NT2/D1 (cell line): ENCODE data around the gene ATG9B.

Experiments used
- DNase-seq: peaks from one replicate; pipeline ENCODE4 v3.0.0-alpha.2; 2011; ENCODE audit warnings: low read depth, low spot score
- H3K27me3 ChIP-seq: 2 replicates; pipeline ENCODE4 v1.6.0; 2011; ENCODE audit warnings: mild to moderate bottlenecking; ENCODE audit not compliant: insufficient read length, insufficient read depth
- H3K36me3 ChIP-seq: 2 replicates; pipeline ENCODE4 v1.6.1; 2011; ENCODE audit warnings: mild to moderate bottlenecking, low read length, mixed read lengths; ENCODE audit not compliant: insufficient read depth, insufficient read length
- H3K4me1 ChIP-seq: 2 replicates; pipeline ENCODE4 v1.5.1; 2011; ENCODE audit not compliant: insufficient read depth, insufficient read length
- H3K4me3 ChIP-seq: 2 replicates; pipeline ENCODE4 v1.5.1; 2011; ENCODE audit warnings: low read depth; ENCODE audit not compliant: insufficient read length
- H3K9ac ChIP-seq: 2 replicates; pipeline ENCODE4 v1.6.0; 2011; ENCODE audit warnings: low read depth; ENCODE audit not compliant: insufficient read length
- H3K9me3 ChIP-seq: 2 replicates; pipeline ENCODE4 v1.5.1; 2011; ENCODE audit warnings: mild to moderate bottlenecking, low read length; ENCODE audit not compliant: insufficient read depth
- SUZ12 ChIP-seq: IDR thresholded peaks from 2 replicates; pipeline ENCODE4 v1.6.1; 2011; ENCODE audit not compliant: insufficient read length, insufficient read depth; ENCODE audit errors: extremely low read depth
- YY1 ChIP-seq: IDR thresholded peaks from 2 replicates; pipeline ENCODE4 v1.6.1; 2011; ENCODE audit not compliant: insufficient read length, insufficient read depth
- ZNF274 ChIP-seq: IDR thresholded peaks from 2 replicates; pipeline ENCODE4 v1.6.1; 2011; ENCODE audit warnings: mild to moderate bottlenecking, low read depth, low read length

Gene ATG9B

GRCh38 chr7:151057506-151057988 is 33.3 kb upstream of the ATG9B start, which contains the start of gene CDK5:
TSS of gene CDK5 (minus strand) at chr7:151057897. CDS start at chr7:151057848, 49 bp downstream.
- no peak for TF ChIP-seq YY1
- TF ChIP-seq ZNF274, result no peak
- TF ChIP-seq SUZ12, result no peak

GRCh38 chr7:151056666-151057505 is 32.6 kb upstream of the ATG9B start:
- TF ChIP-seq ZNF274 (no peak), YY1 (no peak), SUZ12 (no peak)
- DNase-seq, result no peak

More at GRCh38 chr7:151057506-151057988, 33.3 kb upstream of the ATG9B start, which contains the start of gene CDK5:
- H3K4me3 ChIP-seq, result peak within 1 kb of the TSS; percentile 78
- DNase-seq, result no peak
- peaks cover 5% of the 10 kb centered on the region for H3K36me3 ChIP-seq
- peak within 1 kb of the TSS; percentile 89 for H3K9ac ChIP-seq
- H3K9me3 ChIP-seq, result no peaks in the 10 kb centered on the region
- H3K27me3 ChIP-seq, result peaks cover 8% of the 10 kb centered on the region
- H3K4me1 ChIP-seq, result peaks cover 12% of the 10 kb centered on the region

GRCh38 chr7:151056283-151056665 is 32.0 kb upstream of the ATG9B start:
- DNase-seq, result no peak
- peak overlapping the region; percentile 15 for H3K4me3 ChIP-seq
- peaks cover 12% of the 10 kb centered on the region for H3K4me1 ChIP-seq
- no peak overlapping the region for H3K9ac ChIP-seq
- H3K36me3 ChIP-seq, result peaks cover 5% of the 10 kb centered on the region
- H3K27me3 ChIP-seq, result peaks cover 19% of the 10 kb centered on the region
- H3K9me3 ChIP-seq, result no peaks in the 10 kb centered on the region
- TF ChIP-seq SUZ12 (no peak), ZNF274 (no peak), YY1 (no peak)

More at GRCh38 chr7:151056666-151057505, 32.6 kb upstream of the ATG9B start:
- Histone ChIP-seq H3K4me3 (peak overlapping the region; percentile 78), H3K36me3 (peaks cover 5% of the 10 kb centered on the region), H3K27me3 (peaks cover 15% of the 10 kb centered on the region), H3K4me1 (peaks cover 12% of the 10 kb centered on the region), H3K9ac (peak overlapping the region; percentile 89), H3K9me3 (no peaks in the 10 kb centered on the region)

- DNase-seq, result no peak
- Histone ChIP-seq H3K9me3 (no peaks in the 10 kb centered on the region), H3K36me3 (peaks cover 5% of the 10 kb centered on the region), H3K27me3 (peaks cover 34% of the 10 kb centered on the region), H3K4me3 (no peak overlapping the region), H3K9ac (no peak overlapping the region), H3K4me1 (peaks cover 15% of the 10 kb centered on the region)
- TF ChIP-seq ZNF274, result no peak
- no peak for TF ChIP-seq SUZ12
- no peak for TF ChIP-seq YY1
Measured at GRCh38 chr7:151053751-151054150, 29.5 kb upstream of the ATG9B start.

- TF ChIP-seq YY1, result no peak
- TF ChIP-seq ZNF274, result no peak
- TF ChIP-seq SUZ12, result no peak
- DNase-seq, result no peak
- Histone ChIP-seq H3K9me3 (no peaks in the 10 kb centered on the region), H3K9ac (no peak overlapping the region), H3K36me3 (peaks cover 5% of the 10 kb centered on the region), H3K4me3 (no peak overlapping the region), H3K4me1 (peaks cover 15% of the 10 kb centered on the region), H3K27me3 (peaks cover 34% of the 10 kb centered on the region)
Measured at GRCh38 chr7:151053096-151053495, 28.8 kb upstream of the ATG9B start.

GRCh38 chr7:151051108-151051507 is 26.8 kb upstream of the ATG9B start:
- Histone ChIP-seq H3K9me3 (no peaks in the 10 kb centered on the region), H3K4me3 (no peak overlapping the region), H3K9ac (peak overlapping the region; percentile 21), H3K27me3 (peaks cover 29% of the 10 kb centered on the region), H3K4me1 (peaks cover 8% of the 10 kb centered on the region), H3K36me3 (peaks cover 11% of the 10 kb centered on the region)
- TF ChIP-seq ZNF274 (no peak), YY1 (no peak), SUZ12 (no peak)
- DNase-seq, result peak; percentile 83

- Histone ChIP-seq H3K4me1 (peaks cover 3% of the 10 kb centered on the region), H3K4me3 (no peak overlapping the region), H3K36me3 (peaks cover 21% of the 10 kb centered on the region), H3K27me3 (peaks cover 26% of the 10 kb centered on the region), H3K9me3 (no peaks in the 10 kb centered on the region), H3K9ac (no peak overlapping the region)
- DNase-seq, result no peak
- TF ChIP-seq SUZ12 (no peak), ZNF274 (no peak), YY1 (no peak)
Measured at GRCh38 chr7:151048911-151049463, 24.7 kb upstream of the ATG9B start.
